OCI-LY1 (cell line): ENCODE measurements around the gene TRIM77.
"Not testable (repeated sequence)": the region's sequence is repeated elsewhere in the genome, so short reads cannot be mapped to it uniquely, and the experiment has no call there.

Experiments
- EZH2 ChIP-seq: fragments of 200-600 bp; sonication (generic), shearing (Covaris generic); IDR thresholded peaks from 2 replicates; pipeline ENCODE4 v1.8.0; 2017; ENCODE audit warnings: borderline replicate concordance, mixed run types, mild to moderate bottlenecking, antibody characterized with exemption, low read length, moderate library complexity, mixed read lengths
- TF ChIP-seq, protein P1 (sequence below): fragments of 200-600 bp; sonication (generic), shearing (Covaris generic); IDR thresholded peaks from 2 replicates; pipeline ENCODE4 v1.5.1; 2017; ENCODE audit warnings: mild to moderate bottlenecking, antibody characterized with exemption, low read length, moderate library complexity, mixed read lengths

DNA sequence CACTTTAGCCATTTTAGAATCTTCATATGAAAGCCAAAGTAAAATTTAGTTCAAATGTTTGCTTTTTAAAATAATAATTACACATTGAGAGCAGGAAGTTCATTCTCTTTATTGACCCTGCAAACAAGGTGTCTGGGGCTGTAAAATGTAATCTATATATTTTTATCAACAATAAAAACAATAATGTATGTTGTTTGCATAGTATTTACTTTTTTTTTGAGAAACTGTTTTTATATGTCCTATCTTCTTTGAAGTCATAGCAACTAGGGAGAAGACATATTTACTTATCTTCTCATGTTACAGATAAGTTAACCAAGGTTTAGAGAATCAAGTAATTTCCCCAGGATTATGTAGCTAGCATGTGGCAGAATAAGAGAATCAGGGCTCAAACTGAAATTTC, 37.6 kb upstream of the TRIM77 start:
- not testable (repeated sequence) for TF ChIP-seq EZH2
- TF ChIP-seq, protein P1, sequence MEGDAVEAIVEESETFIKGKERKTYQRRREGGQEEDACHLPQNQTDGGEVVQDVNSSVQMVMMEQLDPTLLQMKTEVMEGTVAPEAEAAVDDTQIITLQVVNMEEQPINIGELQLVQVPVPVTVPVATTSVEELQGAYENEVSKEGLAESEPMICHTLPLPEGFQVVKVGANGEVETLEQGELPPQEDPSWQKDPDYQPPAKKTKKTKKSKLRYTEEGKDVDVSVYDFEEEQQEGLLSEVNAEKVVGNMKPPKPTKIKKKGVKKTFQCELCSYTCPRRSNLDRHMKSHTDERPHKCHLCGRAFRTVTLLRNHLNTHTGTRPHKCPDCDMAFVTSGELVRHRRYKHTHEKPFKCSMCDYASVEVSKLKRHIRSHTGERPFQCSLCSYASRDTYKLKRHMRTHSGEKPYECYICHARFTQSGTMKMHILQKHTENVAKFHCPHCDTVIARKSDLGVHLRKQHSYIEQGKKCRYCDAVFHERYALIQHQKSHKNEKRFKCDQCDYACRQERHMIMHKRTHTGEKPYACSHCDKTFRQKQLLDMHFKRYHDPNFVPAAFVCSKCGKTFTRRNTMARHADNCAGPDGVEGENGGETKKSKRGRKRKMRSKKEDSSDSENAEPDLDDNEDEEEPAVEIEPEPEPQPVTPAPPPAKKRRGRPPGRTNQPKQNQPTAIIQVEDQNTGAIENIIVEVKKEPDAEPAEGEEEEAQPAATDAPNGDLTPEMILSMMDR = not testable (repeated sequence)
